ENCODE results near the gene TSPAN16.

TSPAN16 gene

GRCh38 chr19:11356676-11357550, 61.0 kb downstream of the TSPAN16 start:
- no peaks in the 10 kb centered on the region for H3K4me1 ChIP-seq (ENCODE audit: control insufficient read depth, low read length)
- H3K4me3 ChIP-seq (ENCODE audit: low read length) = no peak overlapping the region
- H3K79me2 ChIP-seq (ENCODE audit: control insufficient read depth, low read length) = no peaks in the 10 kb centered on the region
- H4K20me1 ChIP-seq (ENCODE audit: control insufficient read depth, insufficient read depth, low read depth, low read length) = no peaks in the 10 kb centered on the region
- H3K27me3 ChIP-seq (ENCODE audit: control insufficient read depth, low read length) = no peaks in the 10 kb centered on the region
- TF ChIP-seq EZH2phosphoT487 (IDR thresholded peaks at IDR 0.05; ENCODE audit: borderline replicate concordance, low read length) (no peak), CTCF (IDR thresholded peaks at IDR 0.05; ENCODE audit: low read depth, low read length, poor library complexity, severe bottlenecking) (no peak)
- H3K9me2 ChIP-seq (replicated peaks; ENCODE audit: control insufficient read depth, low read length) = no peaks in the 10 kb centered on the region
- no peaks in the 10 kb centered on the region for H3K36me3 ChIP-seq (ENCODE audit: control insufficient read depth, low read length)
- no peaks in the 10 kb centered on the region for H3K9me3 ChIP-seq (ENCODE audit: control insufficient read depth, insufficient read depth, low read length)
- H3K27ac ChIP-seq (ENCODE audit: low read depth, low read length) = no peak overlapping the region
- H3F3A ChIP-seq (ENCODE audit: control insufficient read depth, insufficient read depth) = no peaks in the 10 kb centered on the region; the same call in 1 of the 2 replicates
- no peak overlapping the region for H3K4me2 ChIP-seq (ENCODE audit: low read length)

- Histone ChIP-seq H3K9me3 (ENCODE audit: control insufficient read depth, insufficient read depth, low read length) (no peaks in the 10 kb centered on the region), H3K4me2 (ENCODE audit: low read length) (no peak overlapping the region), H3K27me3 (ENCODE audit: control insufficient read depth, low read length) (no peaks in the 10 kb centered on the region), H3F3A (ENCODE audit: control insufficient read depth, insufficient read depth) (no peaks in the 10 kb centered on the region), H3K9me2 (replicated peaks; ENCODE audit: control insufficient read depth, low read length) (no peaks in the 10 kb centered on the region), H3K4me3 (ENCODE audit: low read length) (no peak overlapping the region), H3K79me2 (ENCODE audit: control insufficient read depth, low read length) (no peaks in the 10 kb centered on the region), H3K27ac (ENCODE audit: low read depth, low read length) (no peak overlapping the region), H3K36me3 (ENCODE audit: control insufficient read depth, low read length) (no peaks in the 10 kb centered on the region), H3K4me1 (ENCODE audit: control insufficient read depth, low read length) (no peaks in the 10 kb centered on the region), H4K20me1 (ENCODE audit: control insufficient read depth, insufficient read depth, low read depth, low read length) (no peaks in the 10 kb centered on the region)
- TF ChIP-seq CTCF (IDR thresholded peaks at IDR 0.05; ENCODE audit: low read depth, low read length, poor library complexity, severe bottlenecking) (no peak), EZH2phosphoT487 (IDR thresholded peaks at IDR 0.05; ENCODE audit: borderline replicate concordance, low read length) (no peak)
Observed at GRCh38 chr19:11359421-11359820, 63.5 kb downstream of the TSPAN16 start.

GRCh38 chr19:11361037-11361770, 65.2 kb downstream of the TSPAN16 start:
- Histone ChIP-seq H3K9me3 (ENCODE audit: control insufficient read depth, insufficient read depth, low read length) (no peaks in the 10 kb centered on the region), H3K4me1 (ENCODE audit: control insufficient read depth, low read length) (no peaks in the 10 kb centered on the region), H3K27me3 (ENCODE audit: control insufficient read depth, low read length) (no peaks in the 10 kb centered on the region), H4K20me1 (ENCODE audit: control insufficient read depth, insufficient read depth, low read depth, low read length) (no peaks in the 10 kb centered on the region), H3K79me2 (ENCODE audit: control insufficient read depth, low read length) (no peaks in the 10 kb centered on the region), H3K4me3 (ENCODE audit: low read length) (no peak overlapping the region), H3K36me3 (ENCODE audit: control insufficient read depth, low read length) (no peaks in the 10 kb centered on the region), H3K27ac (ENCODE audit: low read depth, low read length) (no peak overlapping the region), H3F3A (ENCODE audit: control insufficient read depth, insufficient read depth) (no peaks in the 10 kb centered on the region), H3K4me2 (ENCODE audit: low read length) (no peak overlapping the region), H3K9me2 (replicated peaks; ENCODE audit: control insufficient read depth, low read length) (no peaks in the 10 kb centered on the region)
- TF ChIP-seq EZH2phosphoT487 (IDR thresholded peaks at IDR 0.05; ENCODE audit: borderline replicate concordance, low read length) (no peak), CTCF (IDR thresholded peaks at IDR 0.05; ENCODE audit: low read depth, low read length, poor library complexity, severe bottlenecking) (no peak)
